GM11168 (cell line): ENCODE results near the gene SLPI.

Source experiments
- in situ Hi-C: fragments of 300-500 bp; cut with MboI; formaldehyde crosslinking; loops from one replicate; pipeline ENCODE4 v1.12.0; 2022; ENCODE audit warnings: low sequenced_read_pairs; ENCODE audit not compliant: unreplicated experiment

The SLPI gene

DNA sequence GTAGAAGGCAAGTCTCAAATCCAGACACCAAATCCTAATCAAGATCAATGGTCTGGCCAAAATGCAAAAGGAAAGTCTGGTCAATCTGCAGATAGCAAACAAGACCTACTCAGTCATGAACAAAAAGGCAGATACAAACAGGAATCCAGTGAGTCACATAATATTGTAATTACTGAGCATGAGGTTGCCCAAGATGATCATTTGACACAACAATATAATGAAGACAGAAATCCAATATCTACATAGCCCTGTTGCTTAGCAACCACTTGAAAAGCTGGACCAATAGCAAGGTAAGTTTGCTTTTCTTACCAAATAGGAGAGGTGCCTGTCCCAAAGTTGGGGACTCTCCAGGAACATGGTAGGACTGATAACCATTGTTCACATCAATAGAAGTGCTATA lies 31.2 kb downstream of the SLPI start:
- in situ Hi-C loops: loop anchor here (5.0 kb wide), 1 partner anchor 101 kb away; the partner anchor contains the start of gene WFDC12

DNA sequence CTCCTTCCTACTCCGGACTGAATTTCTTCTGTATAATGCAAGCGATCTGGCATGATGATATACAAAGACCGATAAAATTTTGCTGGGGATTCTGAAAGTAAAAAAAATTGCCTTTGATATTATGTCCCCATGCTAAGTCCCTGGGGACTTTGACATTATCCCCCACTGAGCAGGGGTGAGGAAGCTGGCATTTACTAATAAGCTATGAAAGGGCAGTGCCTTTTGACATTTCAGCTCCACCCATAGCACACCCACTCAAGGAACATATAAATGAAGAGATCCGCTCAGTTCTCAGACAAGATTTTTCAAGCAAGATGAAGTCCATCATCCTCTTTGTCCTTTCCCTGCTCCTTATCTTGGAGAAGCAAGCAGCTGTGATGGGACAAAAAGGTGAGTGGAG lies 33.3 kb downstream of the SLPI start, which contains the start of gene SEMG2:
TSS of gene SEMG2 (plus strand) at position 298 of the 400 bp plus-strand sequence. CDS start at position 315, 17 bp downstream.
- in situ Hi-C loops: loop anchor here (5.0 kb wide), 1 partner anchor 99 kb away; the partner anchor contains the start of gene WFDC12

DNA sequence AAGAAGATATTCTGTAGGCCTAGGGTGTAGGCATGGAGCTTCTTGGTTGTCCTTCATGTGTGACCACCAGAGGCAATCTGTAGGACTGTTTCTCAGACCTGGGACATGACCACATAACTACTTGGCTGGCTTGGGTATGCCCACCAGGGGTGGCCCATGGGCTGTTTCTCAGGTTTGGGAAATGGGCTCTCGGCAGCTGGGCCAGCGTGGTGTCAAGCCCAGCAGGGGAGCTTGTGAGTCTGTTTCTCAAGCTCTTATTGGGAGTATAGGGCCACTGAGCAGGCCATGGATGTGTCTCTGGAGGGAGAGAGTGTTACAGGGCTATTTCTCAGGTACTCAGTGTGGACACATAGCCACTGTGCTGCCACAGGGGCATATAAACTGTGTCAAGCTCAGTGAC lies 35.7 kb downstream of the SLPI start:
- in situ Hi-C loops: no loop called here

DNA sequence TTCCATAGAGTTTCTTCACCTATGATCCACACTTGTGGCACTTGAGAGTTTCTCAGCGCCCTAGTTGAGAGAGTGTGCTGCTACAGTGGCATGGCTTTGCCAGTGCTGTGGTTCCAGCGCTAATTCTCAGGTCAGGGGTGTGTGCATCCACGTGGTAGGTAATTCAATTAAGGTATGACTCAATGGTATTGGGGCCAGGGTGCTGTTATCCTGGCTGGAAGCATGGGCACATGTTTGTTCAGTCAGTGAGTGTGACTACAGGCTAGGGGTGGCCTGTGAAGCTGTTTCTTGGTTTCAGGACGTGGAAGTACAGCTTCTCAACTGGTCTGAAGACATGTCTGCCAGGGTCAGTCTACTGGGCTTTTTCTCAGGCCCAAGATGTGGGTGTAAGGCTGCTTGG lies 36.2 kb downstream of the SLPI start:
- in situ Hi-C loops: no loop called here

DNA sequence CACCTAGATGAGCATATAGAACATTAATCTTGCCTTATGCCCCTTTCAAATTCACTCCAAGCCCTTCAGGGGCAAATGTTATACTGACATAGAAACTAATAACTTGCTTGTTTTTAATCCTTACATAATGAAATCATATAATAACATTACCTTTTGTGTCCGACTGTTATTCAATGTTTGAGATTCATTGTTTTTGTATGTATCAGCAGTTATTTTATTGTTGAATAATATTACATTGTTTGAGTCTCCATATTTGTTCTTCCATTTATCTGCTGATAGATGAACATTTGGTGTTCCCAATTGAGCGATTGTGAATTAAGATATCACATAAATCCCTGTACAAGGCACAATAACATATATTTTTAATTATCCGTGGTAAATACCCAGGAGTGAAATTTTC lies 41.5 kb downstream of the SLPI start:
- in situ Hi-C loops: no loop called here

DNA sequence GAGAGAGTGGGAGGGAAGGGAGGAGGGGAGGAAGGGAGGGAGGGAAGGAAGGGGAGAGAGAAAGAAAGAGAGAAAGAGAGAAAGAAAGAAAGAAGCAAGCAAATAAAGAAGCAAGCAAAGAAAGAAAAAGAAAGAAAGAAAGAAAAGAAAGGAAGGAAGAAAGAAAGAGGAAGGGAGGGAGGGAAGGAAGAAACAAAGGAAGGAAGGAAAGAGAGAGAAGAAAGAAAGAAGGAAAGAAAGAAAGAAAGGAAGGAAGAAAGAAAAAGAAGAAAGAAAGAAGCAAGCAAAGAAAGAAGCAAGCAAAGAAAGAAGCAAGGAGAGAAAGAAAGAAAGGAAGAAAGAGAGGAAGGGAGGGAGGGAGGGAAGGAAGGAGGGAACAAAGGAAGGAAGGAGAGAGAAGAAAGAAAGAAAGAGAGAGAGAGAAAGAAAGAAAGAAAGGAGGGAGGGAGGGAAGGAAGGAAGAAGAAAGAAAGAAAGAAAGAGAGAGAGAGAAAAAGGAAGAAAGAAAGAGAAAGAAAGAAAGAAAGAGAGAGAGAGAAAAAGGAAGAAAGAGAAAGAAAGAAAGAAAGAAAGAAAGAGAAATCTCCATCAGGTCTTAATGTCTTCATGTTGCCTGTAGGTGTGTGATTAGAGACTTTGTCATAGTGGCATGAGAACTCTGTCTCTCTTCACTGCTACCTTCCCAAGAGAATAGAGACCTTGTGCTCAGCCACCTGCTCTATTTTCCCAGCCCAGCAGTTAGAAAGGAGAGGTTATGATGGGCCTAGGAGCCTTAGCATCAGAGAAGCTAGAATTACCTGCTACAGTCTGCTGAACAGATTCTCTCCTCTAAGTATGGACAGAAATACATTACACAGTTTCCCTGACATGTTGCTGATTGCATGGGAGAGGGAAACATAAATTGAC lies 42.5 kb downstream of the SLPI start:
- in situ Hi-C loops: no loop called here

DNA sequence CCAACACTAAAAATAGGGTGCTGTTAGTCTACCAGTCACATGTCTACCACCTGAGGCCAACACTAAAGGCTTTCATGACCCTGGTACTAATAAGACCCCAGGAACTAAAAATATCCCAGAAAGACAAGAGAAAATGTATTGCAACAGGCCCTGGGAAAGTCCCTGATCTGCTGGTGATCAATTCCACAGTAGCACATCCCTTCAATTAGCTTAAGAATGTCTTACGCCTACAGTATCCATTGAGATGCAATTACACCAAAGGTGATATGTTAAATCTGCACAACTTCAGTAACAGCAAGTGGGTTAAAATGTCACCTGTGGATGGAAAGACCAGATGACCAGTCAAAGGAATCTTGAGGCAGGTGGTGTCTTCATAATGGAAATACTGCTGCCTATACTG lies 44.4 kb downstream of the SLPI start:
- in situ Hi-C loops: no loop called here

DNA sequence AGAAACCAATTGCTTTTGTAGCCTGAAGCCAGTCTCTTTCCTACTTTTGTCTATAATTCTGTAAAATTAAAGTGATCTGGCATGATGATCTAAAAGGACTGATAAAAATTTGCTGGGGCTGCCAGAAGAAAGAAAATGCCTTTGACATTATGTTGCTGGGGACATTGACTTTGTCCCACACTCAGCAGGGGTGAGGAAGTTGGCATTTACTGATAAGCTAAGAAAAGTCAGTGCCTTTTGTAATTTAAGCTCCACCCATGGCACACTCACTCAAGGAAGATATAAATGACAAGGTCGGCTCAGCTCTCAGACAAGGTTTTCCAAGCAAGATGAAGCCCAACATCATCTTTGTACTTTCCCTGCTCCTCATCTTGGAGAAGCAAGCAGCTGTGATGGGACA lies 47.6 kb downstream of the SLPI start, which contains the start of gene SEMG1:
TSS of gene SEMG1 (plus strand) at position 309 of the 400 bp plus-strand sequence. CDS start at position 330, 21 bp downstream.
- in situ Hi-C loops: no loop called here
